GM21576 (cell line): ENCODE measurements around the gene HOXB7.

Source experiments
- ATAC-seq: cut with Tn5 transposase; IDR thresholded peaks from one replicate; pipeline ENCODE4 v1.9.1; 2021; ENCODE audit warnings: mild to moderate bottlenecking, moderate library complexity; ENCODE audit not compliant: unreplicated experiment

The HOXB7 gene

GRCh38 chr17:48586355-48587258 is 24.2 kb downstream of the HOXB7 start:
- no peak for ATAC-seq

- no peak for ATAC-seq
These were observed 26.5 kb downstream of the HOXB7 start for GRCh38 chr17:48584223-48584741.

- no peak for ATAC-seq
These were observed 27.1 kb downstream of the HOXB7 start for GRCh38 chr17:48583708-48584222.

- no peak for ATAC-seq
These were observed 28.1 kb downstream of the HOXB7 start for GRCh38 chr17:48582750-48583069.

- ATAC-seq = no peak
These were observed 30.9 kb downstream of the HOXB7 start for GRCh38 chr17:48579760-48580554.

- no peak for ATAC-seq
These were observed 31.4 kb downstream of the HOXB7 start for GRCh38 chr17:48579471-48579759.

GRCh38 chr17:48578616-48579470 is 32.0 kb downstream of the HOXB7 start:
- peak; percentile 11 for ATAC-seq

- peak; percentile 49 for ATAC-seq
These were observed 32.7 kb downstream of the HOXB7 start, which contains the start of gene HOXB4 for GRCh38 chr17:48577946-48578615. TSS of gene HOXB4 (minus strand) at chr17:48578350. CDS start at chr17:48578319, 31 bp downstream.

- ATAC-seq = no peak
These were observed 33.4 kb downstream of the HOXB7 start for GRCh38 chr17:48577330-48577945.

GRCh38 chr17:48576479-48577309 is 34.1 kb downstream of the HOXB7 start:
- no peak for ATAC-seq

- ATAC-seq = no peak
These were observed 34.9 kb downstream of the HOXB7 start for GRCh38 chr17:48575673-48576478.

GRCh38 chr17:48575066-48575582 is 35.7 kb downstream of the HOXB7 start:
- no peak for ATAC-seq

GRCh38 chr17:48574505-48575065 is 36.2 kb downstream of the HOXB7 start:
- no peak for ATAC-seq

- no peak for ATAC-seq
These were observed 38.9 kb downstream of the HOXB7 start for GRCh38 chr17:48571826-48572417.

GRCh38 chr17:48571024-48571818 is 39.6 kb downstream of the HOXB7 start:
- no peak for ATAC-seq

- ATAC-seq = no peak
These were observed 40.3 kb downstream of the HOXB7 start for GRCh38 chr17:48570325-48571023.
